H7 (cell line): ENCODE results near the gene ZNF532. TPM values are rescaled to one million over a fixed set of nuclear protein-coding genes. Genes with fewer than 3 reads are reported as not detected.
"Not testable (repeated sequence)": the region's sequence is repeated elsewhere in the genome, so short reads cannot be mapped to it uniquely, and the experiment has no call there.

Source experiments
- DNase-seq: peaks from one replicate; pipeline ENCODE4 v3.0.0; 2012
- H3K27me3 ChIP-seq: 2 replicates; pipeline ENCODE4 v1.6.0; 2011; ENCODE audit warnings: mild to moderate bottlenecking, low read length; ENCODE audit not compliant: control insufficient read depth, insufficient read depth
- H3K36me3 ChIP-seq: replicated peaks from 2 replicates; pipeline ENCODE4 v1.5.1; 2011; ENCODE audit warnings: low read length; ENCODE audit not compliant: control insufficient read depth, insufficient read depth
- H3K4me3 ChIP-seq: 2 replicates; pipeline ENCODE4 v1.5.1; 2011; ENCODE audit warnings: low read depth, mild to moderate bottlenecking, control low read depth, low read length, moderate library complexity; ENCODE audit not compliant: insufficient read depth
- total RNA-seq: library from RNA; depleted of rRNA; stranded (reverse); fragments of >200 nt; shearing (Covaris generic); gene quantifications from 2 replicates; pipeline ENCODE4 v1.2.3, GENCODE V29; 2014

The ZNF532 gene
- total RNA-seq, 1 experiment from 2014 or later = 71.6 TPM

DNA sequence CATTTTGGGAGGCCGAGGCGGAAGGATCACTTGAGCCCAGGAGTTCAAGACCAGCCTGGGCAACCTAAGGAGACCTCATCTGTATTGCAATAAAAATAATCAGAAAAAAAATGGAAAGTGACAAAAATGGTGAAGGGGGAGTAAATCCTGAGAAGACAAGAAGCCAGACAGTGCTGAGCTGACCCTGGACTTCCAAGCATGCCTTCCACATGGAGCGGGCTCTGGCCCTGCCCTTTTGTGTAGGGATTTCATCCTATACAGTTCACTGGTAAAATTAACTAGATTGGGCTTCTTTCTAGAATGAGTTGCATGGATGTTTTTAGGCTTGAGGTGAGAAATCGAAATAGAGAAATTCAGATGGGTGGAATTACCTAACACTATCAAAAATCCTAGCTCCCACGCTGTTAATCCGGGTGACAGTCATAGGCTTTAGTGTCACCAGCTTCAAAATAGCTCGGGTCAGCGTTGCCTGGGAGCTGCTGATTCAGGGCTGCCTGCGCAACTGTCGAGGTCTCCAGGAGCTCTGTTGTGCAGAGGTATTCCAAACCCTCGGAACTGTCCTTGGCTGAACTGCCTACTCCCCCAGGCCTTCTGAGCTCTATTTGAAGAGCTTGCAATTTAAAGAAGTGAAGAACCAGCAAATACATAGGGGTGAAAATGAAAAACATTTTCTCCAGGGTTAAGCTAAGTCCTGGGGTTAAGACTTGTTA lies 21.5 kb upstream of the ZNF532 start:
- Histone ChIP-seq H3K4me3 (no peak overlapping the region), H3K36me3 (no peaks in the 10 kb centered on the region), H3K27me3 (no peaks in the 10 kb centered on the region)
- DNase-seq = no peak

DNA sequence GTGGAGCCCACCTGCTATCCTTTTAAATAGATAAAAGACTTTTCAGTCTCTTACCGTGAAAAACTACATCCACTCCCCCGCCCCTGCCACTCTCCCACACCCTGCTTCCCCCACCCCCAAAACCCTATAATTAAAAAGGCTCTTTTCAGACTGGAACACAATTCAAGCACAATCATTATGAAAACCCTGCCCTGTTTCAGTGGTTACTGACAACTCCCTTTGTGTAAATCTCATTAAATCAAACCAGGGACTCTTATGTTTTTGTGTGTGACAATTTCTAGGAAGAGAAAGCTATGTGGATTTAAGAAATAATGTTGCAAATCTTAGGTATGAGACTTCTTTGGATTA lies 21.0 kb upstream of the ZNF532 start:
- no peak for DNase-seq
- H3K36me3 ChIP-seq = no peaks in the 10 kb centered on the region
- no peaks in the 10 kb centered on the region for H3K27me3 ChIP-seq
- no peak overlapping the region for H3K4me3 ChIP-seq

DNA sequence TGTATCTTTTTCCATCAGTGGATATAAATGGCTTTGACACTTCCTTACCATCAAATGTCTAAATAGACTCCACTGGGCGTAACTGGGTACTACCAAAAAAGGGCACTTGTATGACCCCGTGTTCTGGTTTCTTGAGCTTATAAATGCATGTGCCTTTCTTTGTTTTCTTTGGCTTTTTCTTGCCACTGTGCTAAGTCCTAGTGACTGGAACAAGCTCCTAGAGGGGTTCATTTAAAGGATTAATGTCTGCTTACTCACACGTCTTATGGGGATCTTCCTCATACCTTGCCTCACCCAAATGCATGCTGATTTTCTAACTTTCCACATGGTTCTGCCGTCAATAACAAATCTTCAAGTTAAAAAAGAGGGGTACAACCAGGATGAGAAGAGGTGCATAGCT lies 19.8 kb upstream of the ZNF532 start:
- DNase-seq = no peak
- no peaks in the 10 kb centered on the region for H3K27me3 ChIP-seq

GRCh38 chr18:58845928-58846724 lies 18.6 kb upstream of the ZNF532 start:
- H3K27me3 ChIP-seq = no peaks in the 10 kb centered on the region
- no peak for DNase-seq
- no peaks in the 10 kb centered on the region for H3K36me3 ChIP-seq
- no peak overlapping the region for H3K4me3 ChIP-seq

More for the DNA sequence above, 19.8 kb upstream of the ZNF532 start:
- no peak overlapping the region for H3K4me3 ChIP-seq
- H3K36me3 ChIP-seq = no peaks in the 10 kb centered on the region

DNA sequence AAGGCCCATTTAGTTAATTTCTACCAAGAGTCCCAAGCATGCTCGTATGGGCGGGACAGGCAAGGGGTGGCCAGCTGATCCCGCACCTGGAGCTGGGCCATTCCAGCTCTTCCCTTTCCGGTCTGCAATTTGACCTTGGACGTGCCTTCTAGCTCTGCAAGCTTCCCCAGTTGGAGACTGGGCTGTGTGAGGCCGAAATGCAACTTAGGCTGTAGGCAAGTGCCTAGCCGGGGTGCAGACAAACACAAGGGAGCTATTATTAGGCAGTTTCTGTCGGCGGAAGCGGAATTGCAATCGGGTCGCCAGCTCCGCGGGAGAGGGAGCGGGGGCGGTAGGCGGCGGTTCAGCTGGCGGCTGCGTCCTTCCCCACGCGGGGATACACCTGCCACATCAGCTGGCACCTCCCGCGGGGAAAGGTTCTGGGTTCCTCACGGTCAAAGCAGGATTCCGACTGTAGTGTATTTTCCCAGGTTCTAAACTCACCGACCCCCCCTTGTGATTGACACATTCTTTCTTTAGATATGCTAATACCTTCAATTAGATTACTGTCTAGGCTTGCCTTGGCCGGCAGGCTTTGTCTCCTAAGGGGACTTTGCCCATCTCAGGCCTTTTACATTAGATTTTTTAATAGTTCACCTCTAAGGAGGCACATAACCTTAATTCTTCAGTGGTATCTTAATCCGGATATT lies 17.1 kb upstream of the ZNF532 start:
- DNase-seq = peak; percentile 91
- Histone ChIP-seq H3K36me3 (no peaks in the 10 kb centered on the region), H3K4me3 (no peak overlapping the region), H3K27me3 (no peaks in the 10 kb centered on the region)

- no peaks in the 10 kb centered on the region for H3K36me3 ChIP-seq
- no peaks in the 10 kb centered on the region for H3K27me3 ChIP-seq
- no peak for DNase-seq
- no peak overlapping the region for H3K4me3 ChIP-seq
These were observed 16.0 kb upstream of the ZNF532 start for GRCh38 chr18:58848685-58849084.

- no peaks in the 10 kb centered on the region for H3K36me3 ChIP-seq
- no peak overlapping the region for H3K4me3 ChIP-seq
- DNase-seq = no peak
- no peaks in the 10 kb centered on the region for H3K27me3 ChIP-seq
These were observed 13.7 kb upstream of the ZNF532 start for GRCh38 chr18:58850786-58851469.

- Histone ChIP-seq H3K27me3 (no peaks in the 10 kb centered on the region), H3K36me3 (no peaks in the 10 kb centered on the region), H3K4me3 (no peak overlapping the region)
- DNase-seq = no peak
These were observed 12.8 kb upstream of the ZNF532 start for GRCh38 chr18:58851856-58852255.

- no peak for DNase-seq
- no peaks in the 10 kb centered on the region for H3K27me3 ChIP-seq
- no peaks in the 10 kb centered on the region for H3K36me3 ChIP-seq
- no peak overlapping the region for H3K4me3 ChIP-seq
These were observed 12.0 kb upstream of the ZNF532 start for GRCh38 chr18:58852629-58853028.

DNA sequence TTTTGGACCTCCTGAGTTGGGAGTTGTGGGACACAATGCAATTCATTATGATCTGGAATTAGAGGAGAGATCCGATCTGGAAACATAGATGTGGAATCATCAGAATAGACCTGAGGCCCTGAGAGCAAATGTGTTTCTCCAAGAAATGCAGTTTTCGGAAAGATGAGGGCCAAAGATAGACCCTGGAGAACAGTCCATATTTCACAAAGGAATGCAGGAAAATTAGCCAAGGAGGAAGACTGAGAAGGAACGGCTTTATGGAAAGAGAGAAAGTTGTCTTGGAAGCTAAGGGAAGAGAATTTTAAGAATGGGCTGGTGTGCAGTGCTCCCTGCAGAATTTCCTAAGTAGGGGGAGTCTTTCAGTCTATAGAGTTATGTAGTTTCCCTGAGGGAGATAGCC lies 11.1 kb upstream of the ZNF532 start:
- DNase-seq = no peak
- Histone ChIP-seq H3K4me3 (no peak overlapping the region), H3K27me3 (no peaks in the 10 kb centered on the region), H3K36me3 (no peaks in the 10 kb centered on the region)

DNA sequence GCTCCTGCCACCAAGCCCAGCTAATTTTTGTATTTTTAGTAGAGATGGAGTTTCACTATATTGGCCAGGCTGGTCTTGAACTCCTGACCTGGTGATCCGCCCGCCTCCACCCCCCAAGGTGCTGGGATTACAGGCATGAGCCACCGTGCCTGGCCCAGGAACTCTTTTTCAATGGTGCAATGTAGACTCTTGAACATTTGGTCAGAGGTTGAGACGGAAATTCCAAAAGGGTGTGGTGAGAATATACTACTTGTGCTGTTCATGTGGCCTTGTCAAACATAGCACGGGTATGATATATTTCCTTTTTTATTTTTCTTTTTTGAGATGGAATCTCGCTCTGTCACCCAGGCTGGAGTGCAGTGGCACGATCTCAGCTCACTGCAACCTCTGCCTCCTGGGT lies 9.2 kb upstream of the ZNF532 start:
- not testable (repeated sequence) for H3K27me3 ChIP-seq, H3K36me3 ChIP-seq, DNase-seq, H3K4me3 ChIP-seq

- Histone ChIP-seq H3K36me3 (no peaks in the 10 kb centered on the region), H3K27me3 (no peaks in the 10 kb centered on the region), H3K4me3 (no peak overlapping the region)
- no peak for DNase-seq
These were observed 7.8 kb upstream of the ZNF532 start for GRCh38 chr18:58856881-58857280.

DNA sequence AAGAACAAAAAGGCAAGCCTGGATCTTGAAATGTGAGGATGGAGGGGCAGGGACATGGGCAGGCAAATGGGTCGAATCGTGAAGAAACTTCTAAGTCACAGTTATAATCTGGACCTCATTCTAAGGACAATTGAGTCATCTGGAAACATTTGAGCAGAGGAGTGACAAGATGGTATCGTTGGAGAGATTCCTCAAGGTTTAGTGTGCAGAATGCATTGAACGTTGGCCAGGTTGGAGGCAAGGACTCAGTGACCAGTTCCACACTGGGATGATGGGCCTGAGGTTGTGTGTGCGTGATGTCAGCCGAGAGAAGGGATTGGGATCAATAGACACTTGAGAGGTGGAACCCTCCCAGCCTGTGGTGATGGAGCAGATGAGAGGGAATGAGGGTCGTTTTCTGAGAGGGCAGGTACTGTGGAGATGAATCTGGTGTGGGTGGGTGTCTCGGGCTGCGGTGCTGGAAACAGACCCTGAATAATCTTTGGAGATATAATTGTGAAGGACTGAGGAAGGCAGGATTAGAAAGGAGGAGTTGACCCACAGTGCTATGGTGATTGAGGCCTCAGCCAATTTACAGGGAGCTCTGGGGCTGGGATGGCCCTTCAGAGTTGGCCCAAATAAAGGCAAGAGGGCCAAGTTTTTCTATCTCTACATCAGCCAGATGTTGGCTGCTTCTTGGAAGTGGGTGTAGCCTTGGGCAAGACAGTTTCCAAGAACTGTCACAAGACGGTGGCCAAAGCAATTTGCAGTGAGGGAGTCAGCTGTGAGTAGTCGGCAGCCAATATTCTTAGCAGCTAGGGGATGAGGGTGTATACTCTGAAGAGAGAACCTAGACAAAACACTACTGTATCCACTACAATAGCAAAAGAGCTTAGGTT lies 5.8 kb upstream of the ZNF532 start:
- no peak for DNase-seq
- Histone ChIP-seq H3K27me3 (no peaks in the 10 kb centered on the region), H3K4me3 (no peak overlapping the region), H3K36me3 (no peaks in the 10 kb centered on the region)

DNA sequence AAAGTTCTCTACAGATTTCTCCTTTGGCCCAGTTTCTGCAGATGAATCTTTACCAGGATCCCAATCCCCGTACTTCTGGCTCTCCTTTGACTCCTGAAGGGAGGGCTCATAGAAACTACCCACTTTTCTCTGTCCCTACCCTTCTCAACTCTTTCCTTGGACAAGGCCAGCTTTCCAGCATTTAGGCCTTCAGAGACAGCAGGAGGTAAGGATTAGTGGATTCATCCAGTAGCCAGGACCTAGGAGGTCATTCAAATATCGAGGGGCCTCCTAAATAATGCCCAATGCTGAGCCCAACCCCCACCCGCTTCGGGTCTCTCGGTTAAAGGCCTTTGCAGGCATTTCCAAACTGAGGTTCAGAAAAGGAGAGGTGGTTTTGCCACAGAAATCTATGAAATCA lies 4.8 kb upstream of the ZNF532 start:
- peak; percentile 61 for DNase-seq
- H3K27me3 ChIP-seq = no peaks in the 10 kb centered on the region
- no peak overlapping the region for H3K4me3 ChIP-seq
- H3K36me3 ChIP-seq = peaks cover 3% of the 10 kb centered on the region
